K562 (cell line): ENCODE data around the gene CLIC3. TPM values are rescaled to one million over a fixed set of nuclear protein-coding genes. Genes with fewer than 3 reads are reported as not detected.
A peak's percentile ranks its signal among the peaks of the same experiment; 100 is the strongest.

Experiments used
- ATAC-seq: fragments of 200-7000 bp; cut with Tn5 transposase; 3 replicates; pipeline ENCODE4 v1.9.1; 2020; ENCODE audit warnings: moderate library complexity
- BruUV-seq: library from RNA; stranded (reverse); fragments of 400-500 nt; replicated peaks from 2 replicates; lab custom pipeline; 2021; lab: Mats Ljungman, UMichigan
- CTCF ChIA-PET: fragments of 300-600 bp; formaldehyde crosslinking; extraction: SDS; loops from one replicate; lab custom pipeline; 2021; ENCODE audit warnings: low intra/inter-chr PET ratio; lab: Yijun Ruan, JAX
- POLR2A ChIA-PET: fragments of 300-600, 350-650 bp; sonication (Branson Sonifier 250); formaldehyde crosslinking; extraction: SDS; loops from one replicate; lab custom pipeline; 2021; ENCODE audit warnings: antibody characterized with exemption, inconsistent platforms; lab: Yijun Ruan, JAX
- DNase-seq, 4 experiments: peaks; one replicate each; pipeline versions ENCODE4 v3.0.0 to v3.0.0-alpha.2; 2011 to 2018; ENCODE audit warnings: low spot score in 3 of 4, mixed read lengths in 3 of 4; ENCODE audit errors: extremely low read depth in 1 of 4
- FAIRE-seq: peaks from 2 replicates; lab custom pipeline; 2011; peaks lifted over from hg19 to GRCh38; lab: Jason Lieb, UNC
- H2AFZ ChIP-seq: 2 replicates; pipeline ENCODE4 v1.6.0; 2011; ENCODE audit warnings: low read depth, low read length, control low read depth, inconsistent platforms
- H3K27ac ChIP-seq: fragments of 200-600 bp; 3 replicates; pipeline ENCODE4 v1.8.0; 2011; ENCODE audit warnings: low read depth, mild to moderate bottlenecking, control low read depth, inconsistent platforms, low read length, moderate library complexity, mixed read lengths; ENCODE audit errors: extremely low read depth
- H3K27me3 ChIP-seq, 2 experiments: fragments of 300-600 bp in 1 of 2; 2 replicates in 1 of 2; 3 replicates in 1 of 2; pipeline versions ENCODE4 v1.6.0 to v1.8.0; 2011; ENCODE audit warnings: inconsistent platforms in 2 of 2, low read length in 2 of 2, mild to moderate bottlenecking in 1 of 2, mixed read lengths in 1 of 2, moderate library complexity in 1 of 2; ENCODE audit not compliant: control insufficient read depth in 2 of 2, insufficient read depth in 2 of 2
- H3K36me3 ChIP-seq: fragments of 300-600 bp; 3 replicates; pipeline ENCODE4 v1.8.0; 2011; ENCODE audit warnings: mild to moderate bottlenecking, low read length, inconsistent platforms; ENCODE audit not compliant: control insufficient read depth, insufficient read depth
- H3K4me1 ChIP-seq, 2 experiments: fragments of 200-600 bp in 1 of 2; replicated peaks in 1 of 2; 2 replicates in 1 of 2; 3 replicates in 1 of 2; pipeline versions ENCODE4 v1.5.1 to v1.8.0; 2011; ENCODE audit warnings: inconsistent platforms in 2 of 2, low read length in 2 of 2, mild to moderate bottlenecking in 1 of 2, mixed read lengths in 1 of 2, moderate library complexity in 1 of 2; ENCODE audit not compliant: control insufficient read depth in 2 of 2, insufficient read depth in 2 of 2
- H3K4me2 ChIP-seq: 2 replicates; pipeline ENCODE4 v1.6.1; 2011; ENCODE audit warnings: low read length, control low read depth, inconsistent platforms, mixed read lengths; ENCODE audit not compliant: insufficient read depth
- H3K4me3 ChIP-seq: fragments of 200-600 bp; sonication (generic), shearing (Covaris generic); 2 replicates; pipeline ENCODE4 v1.5.1; 2016; ENCODE audit warnings: control low read depth, inconsistent platforms
- H3K79me2 ChIP-seq: fragments of 200-600 bp; 3 replicates; pipeline ENCODE4 v1.8.0; 2011; ENCODE audit warnings: low read length, inconsistent platforms; ENCODE audit not compliant: control insufficient read depth, insufficient read depth
- H3K9ac ChIP-seq, 2 experiments: 2 replicates each; pipeline versions ENCODE4 v1.6.0 to v1.6.1; 2011; ENCODE audit warnings: low read depth in 2 of 2, low read length in 2 of 2, control low read depth in 1 of 2, inconsistent platforms in 1 of 2, mild to moderate bottlenecking in 1 of 2, mixed read lengths in 1 of 2; ENCODE audit not compliant: insufficient read depth in 1 of 2
- H3K9me1 ChIP-seq: one replicate; pipeline ENCODE4 v1.6.0; 2011; ENCODE audit warnings: inconsistent platforms, mild to moderate bottlenecking, low read length, moderate library complexity; ENCODE audit not compliant: control insufficient read depth, insufficient read depth
- H3K9me3 ChIP-seq: replicated peaks from 2 replicates; pipeline ENCODE4 v1.5.1; 2011; ENCODE audit warnings: low read depth, low read length, inconsistent platforms; ENCODE audit not compliant: control insufficient read depth, insufficient read depth
- H4K20me1 ChIP-seq: replicated peaks from 2 replicates; pipeline ENCODE4 v1.6.1; 2011; ENCODE audit warnings: low read length, inconsistent platforms, mixed read lengths; ENCODE audit not compliant: control insufficient read depth, insufficient read depth
- BMI1 ChIP-seq: fragments of 150-350 bp; IDR thresholded peaks from 2 replicates; pipeline ENCODE4 v1.6.1; 2014; ENCODE audit warnings: low read length
- BRF1 ChIP-seq: IDR thresholded peaks from 3 replicates; pipeline ENCODE4 v1.6.1; 2011; ENCODE audit warnings: borderline replicate concordance, mild to moderate bottlenecking; ENCODE audit not compliant: insufficient read length; ENCODE audit errors: extremely low read depth
- L3MBTL2 ChIP-seq: fragments of 450-650 bp; IDR thresholded peaks from 2 replicates; pipeline ENCODE4 v1.6.1; 2016; ENCODE audit warnings: mild to moderate bottlenecking, moderate library complexity
- STAT5B ChIP-seq: fragments of 250-450 bp; sonication (Bioruptor Pico); IDR thresholded peaks from 2 replicates; pipeline ENCODE4 v1.8.0; 2021; ENCODE audit warnings: mild to moderate bottlenecking, inconsistent platforms
- ZNF263 ChIP-seq: sonication (generic); formaldehyde crosslinking; IDR thresholded peaks from 2 replicates; pipeline ENCODE4 v1.8.0; 2022; ENCODE audit warnings: mild to moderate bottlenecking, missing genetic modification reagents, borderline replicate concordance
- ZNF3 ChIP-seq: fragments of 250-450 bp; sonication (Bioruptor Pico); IDR thresholded peaks from 2 replicates; pipeline ENCODE4 v1.5.0; 2021; ENCODE audit warnings: mild to moderate bottlenecking, moderate library complexity
- WGBS: fragments of 100-300 bp; shearing (Covaris generic); methylation state at CpG from one replicate; pipeline ENCODE4 v1.1.6; 2016; ENCODE audit warnings: low coverage, mixed read lengths; ENCODE audit not compliant: insufficient coverage; ENCODE audit errors: missing lambda C conversion rate; 5-methylcytosine and 5-hydroxymethylcytosine counted together
- in situ Hi-C: fragments of 300-500 bp; cut with MboI; formaldehyde crosslinking; loops from 4 replicates; pipeline ENCODE4 v1.15.0; 2018; ENCODE audit warnings: inconsistent platforms, mixed read lengths
- intact Hi-C: fragments of 100-400 bp; cut with micrococcal nuclease; formaldehyde crosslinking; loops from 2 replicates; pipeline ENCODE4 v1.14.2; 2022
- polyA plus RNA-seq, 8 experiments: library from polyadenylated mRNA; depleted of rRNA in 4 of 8; stranded (reverse) in 5 of 8; unstranded in 3 of 8; fragments of >200 nt; fragmentation: Nextera tagmentation in 2 of 8; fragmentation: Illumina TruSeq in 1 of 8; extraction: Ambion mirVana in 2 of 8; extraction: Trizol in 1 of 8; gene quantifications; 2 replicates each; pipeline versions ENCODE4 v1.2.1 to v1.2.3, GENCODE V29; 2011 to 2014; ENCODE audit warnings: inconsistent platforms in 1 of 8, missing spikeins in 1 of 8
- total RNA-seq, 7 experiments: library from RNA; depleted of rRNA in 6 of 7; stranded (reverse); fragments of >200 nt in 6 of 7; fragmentation: Illumina TruSeq in 2 of 7; extraction: Trizol in 2 of 7; gene quantifications; 2 replicates each; pipeline versions ENCODE4 v1.2.1 to v1.2.3, GENCODE V29; 2011 to 2021; ENCODE audit warnings: low replicate concordance in 1 of 7
- TF ChIP-seq, protein P1 (sequence below), 3 experiments: IDR thresholded peaks in 2 of 3; conservative IDR thresholded peaks in 1 of 3; 2 replicates each; pipeline ENCODE4 v1.5.1; 2011 to 2012; ENCODE audit warnings: low read length in 3 of 3, mild to moderate bottlenecking in 3 of 3, control low read depth in 2 of 3, improper control_type of control experiment in 1 of 3, inconsistent platforms in 1 of 3, low read depth in 1 of 3, mixed read lengths in 1 of 3, moderate library complexity in 1 of 3; ENCODE audit not compliant: insufficient read depth in 2 of 3
- TF ChIP-seq, protein P2 (sequence below): fragments of 450-650 bp; IDR thresholded peaks from 2 replicates; pipeline ENCODE4 v1.6.1; 2018; ENCODE audit not compliant: partially characterized antibody

Gene CLIC3
- total and polyA plus RNA-seq, 9 of the 15 experiments (the other 6 are each of a cell fraction or from before 2014, with no cell fraction given) = 0.27 to 0.29 TPM; not detected in 7

DNA sequence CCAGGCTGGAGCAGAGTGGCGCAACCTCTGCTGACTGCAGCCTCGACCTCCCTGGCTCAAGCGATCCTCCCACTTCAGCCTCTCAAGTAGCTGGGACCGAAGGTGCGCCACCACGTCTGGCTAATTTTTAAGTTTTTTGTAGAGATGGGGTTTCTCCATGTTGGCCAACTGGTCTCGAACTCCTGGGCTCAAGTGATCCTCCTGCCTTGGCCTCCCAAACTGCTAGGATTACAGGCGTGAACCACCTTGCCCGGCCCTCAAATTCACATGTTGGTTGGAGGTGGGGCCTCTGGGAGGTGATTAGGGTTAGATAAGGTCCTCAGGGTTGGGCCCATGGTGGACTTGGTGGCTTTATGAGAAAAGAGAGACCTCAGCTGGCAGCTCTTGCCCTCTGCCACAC, 34.2 kb downstream of the CLIC3 start:
- no peaks in the 10 kb centered on the region for H3K9me3 ChIP-seq
- H3K27me3 ChIP-seq = no peaks in the 10 kb centered on the region
- no TSS peak for BruUV-seq
- H3K79me2 ChIP-seq = no peaks in the 10 kb centered on the region
- ChIA-PET CTCF (no interaction called here), POLR2A (interaction anchor here (0.6 to 0.7 kb wide), 2 partner anchors 38 to 64 kb away, joined by 3 read pairs; no protein-coding TSS in a partner anchor)
- no peak overlapping the region for H2AFZ ChIP-seq
- H3K4me1 ChIP-seq = peaks cover 26 to 77% of the 10 kb centered on the region in 2 experiments; a peak in 4 of 5 replicates
- intact Hi-C loops = no loop called here
- no peaks in the 10 kb centered on the region for H3K9me1 ChIP-seq
- DNase-seq (no peak), FAIRE-seq (no peak), ATAC-seq (no peak)
- H3K9ac ChIP-seq = peak overlapping the region in 1 of 2 experiments; percentile 66; a peak in 1 of 4 replicates
- no peaks in the 10 kb centered on the region for H4K20me1 ChIP-seq
- H3K27ac ChIP-seq = no peak overlapping the region
- no peaks in the 10 kb centered on the region for H3K36me3 ChIP-seq
- 65% methylated on average over 9 of the region's 9 CpGs for WGBS
- in situ Hi-C loops = no loop called here
- no peak overlapping the region for H3K4me2 ChIP-seq
- no peak overlapping the region for H3K4me3 ChIP-seq
- TF ChIP-seq ZNF263 (CRISPR knock-in tag) (no peak), L3MBTL2 (peak; percentile 74), STAT5B (CRISPR knock-in tag) (no peak), ZNF3 (no peak), BMI1 (no peak), BRF1 (no peak)
- TF ChIP-seq, protein P1, sequence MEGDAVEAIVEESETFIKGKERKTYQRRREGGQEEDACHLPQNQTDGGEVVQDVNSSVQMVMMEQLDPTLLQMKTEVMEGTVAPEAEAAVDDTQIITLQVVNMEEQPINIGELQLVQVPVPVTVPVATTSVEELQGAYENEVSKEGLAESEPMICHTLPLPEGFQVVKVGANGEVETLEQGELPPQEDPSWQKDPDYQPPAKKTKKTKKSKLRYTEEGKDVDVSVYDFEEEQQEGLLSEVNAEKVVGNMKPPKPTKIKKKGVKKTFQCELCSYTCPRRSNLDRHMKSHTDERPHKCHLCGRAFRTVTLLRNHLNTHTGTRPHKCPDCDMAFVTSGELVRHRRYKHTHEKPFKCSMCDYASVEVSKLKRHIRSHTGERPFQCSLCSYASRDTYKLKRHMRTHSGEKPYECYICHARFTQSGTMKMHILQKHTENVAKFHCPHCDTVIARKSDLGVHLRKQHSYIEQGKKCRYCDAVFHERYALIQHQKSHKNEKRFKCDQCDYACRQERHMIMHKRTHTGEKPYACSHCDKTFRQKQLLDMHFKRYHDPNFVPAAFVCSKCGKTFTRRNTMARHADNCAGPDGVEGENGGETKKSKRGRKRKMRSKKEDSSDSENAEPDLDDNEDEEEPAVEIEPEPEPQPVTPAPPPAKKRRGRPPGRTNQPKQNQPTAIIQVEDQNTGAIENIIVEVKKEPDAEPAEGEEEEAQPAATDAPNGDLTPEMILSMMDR (IDR thresholded peaks at IDR 0.05 in 2 of 3, conservative IDR thresholded peaks at IDR 0.05 in 1 of 3; ENCODE audit: insufficient read depth in 2 of 3, low read depth in 1 of 3, low read length in 3 of 3) = peak in 1 of 3 experiments; percentile 9; a peak in 1 of 6 replicates
- TF ChIP-seq, protein P2, sequence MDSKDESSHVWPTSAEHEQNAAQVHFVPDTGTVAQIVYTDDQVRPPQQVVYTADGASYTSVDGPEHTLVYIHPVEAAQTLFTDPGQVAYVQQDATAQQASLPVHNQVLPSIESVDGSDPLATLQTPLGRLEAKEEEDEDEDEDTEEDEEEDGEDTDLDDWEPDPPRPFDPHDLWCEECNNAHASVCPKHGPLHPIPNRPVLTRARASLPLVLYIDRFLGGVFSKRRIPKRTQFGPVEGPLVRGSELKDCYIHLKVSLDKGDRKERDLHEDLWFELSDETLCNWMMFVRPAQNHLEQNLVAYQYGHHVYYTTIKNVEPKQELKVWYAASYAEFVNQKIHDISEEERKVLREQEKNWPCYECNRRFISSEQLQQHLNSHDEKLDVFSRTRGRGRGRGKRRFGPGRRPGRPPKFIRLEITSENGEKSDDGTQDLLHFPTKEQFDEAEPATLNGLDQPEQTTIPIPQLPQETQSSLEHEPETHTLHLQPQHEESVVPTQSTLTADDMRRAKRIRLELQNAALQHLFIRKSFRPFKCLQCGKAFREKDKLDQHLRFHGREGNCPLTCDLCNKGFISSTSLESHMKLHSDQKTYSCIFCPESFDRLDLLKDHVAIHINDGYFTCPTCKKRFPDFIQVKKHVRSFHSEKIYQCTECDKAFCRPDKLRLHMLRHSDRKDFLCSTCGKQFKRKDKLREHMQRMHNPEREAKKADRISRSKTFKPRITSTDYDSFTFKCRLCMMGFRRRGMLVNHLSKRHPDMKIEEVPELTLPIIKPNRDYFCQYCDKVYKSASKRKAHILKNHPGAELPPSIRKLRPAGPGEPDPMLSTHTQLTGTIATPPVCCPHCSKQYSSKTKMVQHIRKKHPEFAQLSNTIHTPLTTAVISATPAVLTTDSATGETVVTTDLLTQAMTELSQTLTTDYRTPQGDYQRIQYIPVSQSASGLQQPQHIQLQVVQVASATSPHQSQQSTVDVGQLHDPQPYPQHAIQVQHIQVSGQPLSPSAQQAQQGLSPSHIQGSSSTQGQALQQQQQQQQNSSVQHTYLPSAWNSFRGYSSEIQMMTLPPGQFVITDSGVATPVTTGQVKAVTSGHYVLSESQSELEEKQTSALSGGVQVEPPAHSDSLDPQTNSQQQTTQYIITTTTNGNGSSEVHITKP = no peak
